K562 (cell line): ENCODE measurements around the gene UBE2I. TPM values are rescaled to one million over a fixed set of nuclear protein-coding genes. Genes with fewer than 3 reads are reported as not detected.
A peak's percentile ranks its signal among the peaks of the same experiment; 100 is the strongest.

Experiments used
- ATAC-seq: fragments of 200-7000 bp; cut with Tn5 transposase; 3 replicates; pipeline ENCODE4 v1.9.1; 2020; ENCODE audit warnings: moderate library complexity
- BruUV-seq: library from RNA; stranded (reverse); fragments of 400-500 nt; replicated peaks from 2 replicates; lab custom pipeline; 2021; lab: Mats Ljungman, UMichigan
- CTCF ChIA-PET: fragments of 300-600 bp; formaldehyde crosslinking; extraction: SDS; loops from one replicate; lab custom pipeline; 2021; ENCODE audit warnings: low intra/inter-chr PET ratio; lab: Yijun Ruan, JAX
- POLR2A ChIA-PET: fragments of 300-600, 350-650 bp; sonication (Branson Sonifier 250); formaldehyde crosslinking; extraction: SDS; loops from one replicate; lab custom pipeline; 2021; ENCODE audit warnings: antibody characterized with exemption, inconsistent platforms; lab: Yijun Ruan, JAX
- DNase-seq, 4 experiments: peaks; one replicate each; pipeline versions ENCODE4 v3.0.0 to v3.0.0-alpha.2; 2011 to 2018; ENCODE audit warnings: low spot score in 3 of 4, mixed read lengths in 3 of 4; ENCODE audit errors: extremely low read depth in 1 of 4
- FAIRE-seq: peaks from 2 replicates; lab custom pipeline; 2011; peaks lifted over from hg19 to GRCh38; lab: Jason Lieb, UNC
- H2AFZ ChIP-seq: 2 replicates; pipeline ENCODE4 v1.6.0; 2011; ENCODE audit warnings: low read depth, low read length, control low read depth, inconsistent platforms
- H3K27ac ChIP-seq: fragments of 200-600 bp; 3 replicates; pipeline ENCODE4 v1.8.0; 2011; ENCODE audit warnings: low read depth, mild to moderate bottlenecking, control low read depth, inconsistent platforms, low read length, moderate library complexity, mixed read lengths; ENCODE audit errors: extremely low read depth
- H3K27me3 ChIP-seq, 2 experiments: fragments of 300-600 bp in 1 of 2; 2 replicates in 1 of 2; 3 replicates in 1 of 2; pipeline versions ENCODE4 v1.6.0 to v1.8.0; 2011; ENCODE audit warnings: inconsistent platforms in 2 of 2, low read length in 2 of 2, mild to moderate bottlenecking in 1 of 2, mixed read lengths in 1 of 2, moderate library complexity in 1 of 2; ENCODE audit not compliant: control insufficient read depth in 2 of 2, insufficient read depth in 2 of 2
- H3K36me3 ChIP-seq: fragments of 300-600 bp; 3 replicates; pipeline ENCODE4 v1.8.0; 2011; ENCODE audit warnings: mild to moderate bottlenecking, low read length, inconsistent platforms; ENCODE audit not compliant: control insufficient read depth, insufficient read depth
- H3K4me1 ChIP-seq, 2 experiments: fragments of 200-600 bp in 1 of 2; replicated peaks in 1 of 2; 2 replicates in 1 of 2; 3 replicates in 1 of 2; pipeline versions ENCODE4 v1.5.1 to v1.8.0; 2011; ENCODE audit warnings: inconsistent platforms in 2 of 2, low read length in 2 of 2, mild to moderate bottlenecking in 1 of 2, mixed read lengths in 1 of 2, moderate library complexity in 1 of 2; ENCODE audit not compliant: control insufficient read depth in 2 of 2, insufficient read depth in 2 of 2
- H3K4me2 ChIP-seq: 2 replicates; pipeline ENCODE4 v1.6.1; 2011; ENCODE audit warnings: low read length, control low read depth, inconsistent platforms, mixed read lengths; ENCODE audit not compliant: insufficient read depth
- H3K4me3 ChIP-seq: fragments of 200-600 bp; sonication (generic), shearing (Covaris generic); 2 replicates; pipeline ENCODE4 v1.5.1; 2016; ENCODE audit warnings: control low read depth, inconsistent platforms
- H3K79me2 ChIP-seq: fragments of 200-600 bp; 3 replicates; pipeline ENCODE4 v1.8.0; 2011; ENCODE audit warnings: low read length, inconsistent platforms; ENCODE audit not compliant: control insufficient read depth, insufficient read depth
- H3K9ac ChIP-seq, 2 experiments: 2 replicates each; pipeline versions ENCODE4 v1.6.0 to v1.6.1; 2011; ENCODE audit warnings: low read depth in 2 of 2, low read length in 2 of 2, control low read depth in 1 of 2, inconsistent platforms in 1 of 2, mild to moderate bottlenecking in 1 of 2, mixed read lengths in 1 of 2; ENCODE audit not compliant: insufficient read depth in 1 of 2
- H3K9me1 ChIP-seq: one replicate; pipeline ENCODE4 v1.6.0; 2011; ENCODE audit warnings: inconsistent platforms, mild to moderate bottlenecking, low read length, moderate library complexity; ENCODE audit not compliant: control insufficient read depth, insufficient read depth
- H3K9me3 ChIP-seq: replicated peaks from 2 replicates; pipeline ENCODE4 v1.5.1; 2011; ENCODE audit warnings: low read depth, low read length, inconsistent platforms; ENCODE audit not compliant: control insufficient read depth, insufficient read depth
- H4K20me1 ChIP-seq: replicated peaks from 2 replicates; pipeline ENCODE4 v1.6.1; 2011; ENCODE audit warnings: low read length, inconsistent platforms, mixed read lengths; ENCODE audit not compliant: control insufficient read depth, insufficient read depth
- CHD7 ChIP-seq: fragments of 200-600 bp; sonication (generic); IDR thresholded peaks from one replicate; pipeline ENCODE4 v1.6.1; 2012; ENCODE audit warnings: mild to moderate bottlenecking, low read depth, low read length, inconsistent platforms
- CTCF ChIP-seq, 3 experiments: IDR thresholded peaks in 2 of 3; conservative IDR thresholded peaks in 1 of 3; 2 replicates each; pipeline ENCODE4 v1.5.1; 2011 to 2012; ENCODE audit warnings: low read length in 3 of 3, mild to moderate bottlenecking in 3 of 3, control low read depth in 2 of 3, improper control_type of control experiment in 1 of 3, inconsistent platforms in 1 of 3, low read depth in 1 of 3, mixed read lengths in 1 of 3, moderate library complexity in 1 of 3; ENCODE audit not compliant: insufficient read depth in 2 of 3
- EP400 ChIP-seq: fragments of 450-650 bp; IDR thresholded peaks from 2 replicates; pipeline ENCODE4 v1.6.1; 2017; ENCODE audit warnings: antibody characterized with exemption, mild to moderate bottlenecking, moderate library complexity
- PHTF2 ChIP-seq: fragments of 250-450 bp; sonication (Bioruptor Pico); IDR thresholded peaks from 2 replicates; pipeline ENCODE4 v1.5.0; 2021; ENCODE audit warnings: mild to moderate bottlenecking
- THAP12 ChIP-seq: fragments of 250-450 bp; sonication (Bioruptor Pico); IDR thresholded peaks from 2 replicates; pipeline ENCODE4 v1.9.0; 2021; ENCODE audit warnings: mild to moderate bottlenecking, inconsistent platforms
- ZNF347 ChIP-seq: fragments of 450-650 bp; formaldehyde crosslinking; IDR thresholded peaks from 2 replicates; pipeline ENCODE4 v1.4.0; 2020; ENCODE audit warnings: low read depth, mild to moderate bottlenecking, moderate library complexity
- WGBS: fragments of 100-300 bp; shearing (Covaris generic); methylation state at CpG from one replicate; pipeline ENCODE4 v1.1.6; 2016; ENCODE audit warnings: low coverage, mixed read lengths; ENCODE audit not compliant: insufficient coverage; ENCODE audit errors: missing lambda C conversion rate; 5-methylcytosine and 5-hydroxymethylcytosine counted together
- in situ Hi-C: fragments of 300-500 bp; cut with MboI; formaldehyde crosslinking; loops from 4 replicates; pipeline ENCODE4 v1.15.0; 2018; ENCODE audit warnings: inconsistent platforms, mixed read lengths
- intact Hi-C: fragments of 100-400 bp; cut with micrococcal nuclease; formaldehyde crosslinking; loops from 2 replicates; pipeline ENCODE4 v1.14.2; 2022
- polyA plus RNA-seq, 8 experiments: library from polyadenylated mRNA; depleted of rRNA in 4 of 8; stranded (reverse) in 5 of 8; unstranded in 3 of 8; fragments of >200 nt; fragmentation: Nextera tagmentation in 2 of 8; fragmentation: Illumina TruSeq in 1 of 8; extraction: Ambion mirVana in 2 of 8; extraction: Trizol in 1 of 8; gene quantifications; 2 replicates each; pipeline versions ENCODE4 v1.2.1 to v1.2.3, GENCODE V29; 2011 to 2014; ENCODE audit warnings: inconsistent platforms in 1 of 8, missing spikeins in 1 of 8
- total RNA-seq, 7 experiments: library from RNA; depleted of rRNA in 6 of 7; stranded (reverse); fragments of >200 nt in 6 of 7; fragmentation: Illumina TruSeq in 2 of 7; extraction: Trizol in 2 of 7; gene quantifications; 2 replicates each; pipeline versions ENCODE4 v1.2.1 to v1.2.3, GENCODE V29; 2011 to 2021; ENCODE audit warnings: low replicate concordance in 1 of 7

Gene UBE2I
- total and polyA plus RNA-seq, 9 of the 15 experiments (the other 6 are each of a cell fraction or from before 2014, with no cell fraction given), result 36.6 to 254 (median 104) TPM

GRCh38 chr16:1349351-1349750 lies 39.9 kb downstream of the UBE2I start:
- FAIRE-seq, result no peak
- TF ChIP-seq PHTF2 (CRISPR knock-in tag) (no peak), THAP12 (CRISPR knock-in tag) (no peak), CTCF (IDR thresholded peaks at IDR 0.05 in 2 of 3, conservative IDR thresholded peaks at IDR 0.05 in 1 of 3; ENCODE audit: insufficient read depth in 2 of 3, low read depth in 1 of 3, low read length in 3 of 3) (no peak), CHD7 (no peak), EP400 (no peak), ZNF347 (CRISPR knock-in tag) (no peak)

More at GRCh38 chr16:1349351-1349750, 39.9 kb downstream of the UBE2I start:
- in situ Hi-C loops (no loop called here), intact Hi-C loops (loop anchor here (10.0 kb wide), 1 partner anchor 55 kb away; no protein-coding TSS in a partner anchor)
- H3K4me3 ChIP-seq, result no peak overlapping the region
- H3K27me3 ChIP-seq, result no peaks in the 10 kb centered on the region
- ATAC-seq, result no peak
- ChIA-PET CTCF (no interaction called here), POLR2A (no interaction called here)
- H3K9me1 ChIP-seq, result no peaks in the 10 kb centered on the region
- H3K4me1 ChIP-seq, result peaks cover 2 to 85% of the 10 kb centered on the region in 2 experiments; a peak in 3 of 5 replicates
- no peak overlapping the region for H2AFZ ChIP-seq
- H3K36me3 ChIP-seq, result peaks cover 22% of the 10 kb centered on the region; the same call in 1 of the 3 replicates
- no peak for DNase-seq
- peaks cover 37% of the 10 kb centered on the region for H3K79me2 ChIP-seq
- no peak overlapping the region for H3K4me2 ChIP-seq
- H3K27ac ChIP-seq, result no peak overlapping the region
- BruUV-seq, result no TSS peak
- H3K9ac ChIP-seq, result peak overlapping the region in 1 of 2 experiments; percentile 26; a peak in 1 of 4 replicates
- peaks cover 8% of the 10 kb centered on the region for H4K20me1 ChIP-seq
- H3K9me3 ChIP-seq, result no peaks in the 10 kb centered on the region
- WGBS, result 86% methylated on average over 7 of the region's 16 CpGs
